Mucosa of gallbladder (tissue), 1 donor: ENCODE measurements around the gene KDM2A. TPM values are rescaled to one million over a fixed set of nuclear protein-coding genes. Genes with fewer than 3 reads are reported as not detected.

Experiments
- DNase-seq: peaks from one replicate; pipeline ENCODE4 v3.0.0-alpha.2; 2020; ENCODE audit warnings: low spot score
- total RNA-seq: library from RNA; stranded (reverse); gene quantifications from one replicate; pipeline ENCODE4 v1.2.1, GENCODE V29; 2021
- donor health status: DM: no; HTN: no; CAD: no.

The KDM2A gene
- total RNA-seq, result 76.9 TPM

GRCh38 chr11:67118801-67119584, at the start of gene KDM2A:
TSS of gene KDM2A (plus strand) at chr11:67119263. CDS start at chr11:67121317, 2,054 bp downstream.
- peak; percentile 99 for DNase-seq

- DNase-seq, result peak; percentile 74
Measured at GRCh38 chr11:67071420-67072284, 47.4 kb upstream of the KDM2A start.

- no peak for DNase-seq
Measured at GRCh38 chr11:67072295-67072694, 46.8 kb upstream of the KDM2A start.

GRCh38 chr11:67073908-67074307, 45.2 kb upstream of the KDM2A start:
- no peak for DNase-seq

- no peak for DNase-seq
Measured at GRCh38 chr11:67076202-67076601, 42.9 kb upstream of the KDM2A start.

GRCh38 chr11:67079065-67079705, 39.9 kb upstream of the KDM2A start:
- no peak for DNase-seq

- no peak for DNase-seq
Measured at GRCh38 chr11:67082071-67082791, 36.8 kb upstream of the KDM2A start.

GRCh38 chr11:67083786-67084366, 35.2 kb upstream of the KDM2A start:
- no peak for DNase-seq

GRCh38 chr11:67085617-67086016, 33.4 kb upstream of the KDM2A start:
- no peak for DNase-seq

GRCh38 chr11:67090717-67091116, 28.3 kb upstream of the KDM2A start:
- no peak for DNase-seq

- no peak for DNase-seq
Measured at GRCh38 chr11:67095214-67095507, 23.9 kb upstream of the KDM2A start.

- DNase-seq, result no peak
Measured at GRCh38 chr11:67098799-67099429, 20.1 kb upstream of the KDM2A start.

- no peak for DNase-seq
Measured at GRCh38 chr11:67099831-67100324, 19.2 kb upstream of the KDM2A start.

GRCh38 chr11:67102664-67103063, 16.4 kb upstream of the KDM2A start:
- DNase-seq, result no peak

GRCh38 chr11:67105964-67106363, 13.1 kb upstream of the KDM2A start:
- no peak for DNase-seq

GRCh38 chr11:67111261-67111660, 7.8 kb upstream of the KDM2A start:
- no peak for DNase-seq

- DNase-seq, result no peak
Measured at GRCh38 chr11:67113231-67113721, 5.8 kb upstream of the KDM2A start.

- no peak for DNase-seq
Measured at GRCh38 chr11:67114275-67114896, 4.7 kb upstream of the KDM2A start.

- no peak for DNase-seq
Measured at GRCh38 chr11:67116758-67117105, 2.3 kb upstream of the KDM2A start.

GRCh38 chr11:67117176-67117575, 1.9 kb upstream of the KDM2A start:
- DNase-seq, result no peak
